Gastrocnemius medialis (tissue), 4 donors: Measurements from ENCODE around the gene SUPT3H.

Source experiments
- POLR2A ChIP-seq, 2 donors: fragments of 450-650 bp; IDR thresholded peaks; one replicate each; pipeline ENCODE4 v1.6.1; 2017; ENCODE audit warnings: antibody characterized with exemption in 2 of 2, mild to moderate bottlenecking in 2 of 2, moderate library complexity in 2 of 2
- TF ChIP-seq, protein P1 (sequence below), 5 experiments: fragments of 450-650 bp in 3 of 5; fragments of 200-600 bp in 2 of 5; sonication (generic) in 2 of 5; IDR thresholded peaks in 4 of 5; conservative IDR thresholded peaks in 1 of 5; 1 replicate in 4 of 5; 2 replicates in 1 of 5; pipeline ENCODE4 v1.5.1; 2016 to 2019; ENCODE audit warnings: antibody characterized with exemption in 5 of 5, mild to moderate bottlenecking in 3 of 5, moderate library complexity in 3 of 5

DNA sequence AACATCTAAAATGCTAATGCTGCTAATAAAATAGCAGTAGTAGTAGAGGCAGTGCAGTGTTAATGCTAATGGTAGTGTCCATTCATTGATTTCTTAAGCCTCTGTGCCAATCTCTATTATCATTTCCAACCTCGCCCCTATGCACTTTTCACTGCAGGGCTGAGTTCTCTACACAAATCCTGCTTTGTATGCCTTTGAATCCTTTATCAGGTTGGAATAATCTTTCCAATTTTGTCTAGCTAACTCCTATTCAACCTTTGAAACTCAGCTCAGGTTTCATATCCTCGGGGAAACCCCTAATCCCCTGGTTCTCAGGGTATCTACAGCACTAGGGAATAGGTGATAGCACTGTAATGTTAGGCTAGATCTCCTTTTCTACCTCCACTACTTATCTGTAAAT, 333.6 kb downstream of the SUPT3H start:
- TF ChIP-seq, protein P1, sequence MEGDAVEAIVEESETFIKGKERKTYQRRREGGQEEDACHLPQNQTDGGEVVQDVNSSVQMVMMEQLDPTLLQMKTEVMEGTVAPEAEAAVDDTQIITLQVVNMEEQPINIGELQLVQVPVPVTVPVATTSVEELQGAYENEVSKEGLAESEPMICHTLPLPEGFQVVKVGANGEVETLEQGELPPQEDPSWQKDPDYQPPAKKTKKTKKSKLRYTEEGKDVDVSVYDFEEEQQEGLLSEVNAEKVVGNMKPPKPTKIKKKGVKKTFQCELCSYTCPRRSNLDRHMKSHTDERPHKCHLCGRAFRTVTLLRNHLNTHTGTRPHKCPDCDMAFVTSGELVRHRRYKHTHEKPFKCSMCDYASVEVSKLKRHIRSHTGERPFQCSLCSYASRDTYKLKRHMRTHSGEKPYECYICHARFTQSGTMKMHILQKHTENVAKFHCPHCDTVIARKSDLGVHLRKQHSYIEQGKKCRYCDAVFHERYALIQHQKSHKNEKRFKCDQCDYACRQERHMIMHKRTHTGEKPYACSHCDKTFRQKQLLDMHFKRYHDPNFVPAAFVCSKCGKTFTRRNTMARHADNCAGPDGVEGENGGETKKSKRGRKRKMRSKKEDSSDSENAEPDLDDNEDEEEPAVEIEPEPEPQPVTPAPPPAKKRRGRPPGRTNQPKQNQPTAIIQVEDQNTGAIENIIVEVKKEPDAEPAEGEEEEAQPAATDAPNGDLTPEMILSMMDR (IDR thresholded peaks at IDR 0.05 in 4 of 5, conservative IDR thresholded peaks at IDR 0.05 in 1 of 5), result no peak
- TF ChIP-seq POLR2A (IDR thresholded peaks at IDR 0.05), result no peak
